ENCODE results near the gene GMFB.

GMFB gene

GRCh38 chr14:54483073-54483745, 5.6 kb downstream of the GMFB start:
- peaks cover 51% of the 10 kb centered on the region for H3K4me1 Mint-ChIP-seq

GRCh38 chr14:54481695-54482094, 7.1 kb downstream of the GMFB start:
- CTCF ChIA-PET, result no interaction called here
- peaks cover 41% of the 10 kb centered on the region for H3K36me3 Mint-ChIP-seq

More at GRCh38 chr14:54483073-54483745, 5.6 kb downstream of the GMFB start:
- no peak for DNase-seq
- H3K36me3 Mint-ChIP-seq, result peaks cover 40% of the 10 kb centered on the region
- no peaks in the 10 kb centered on the region for H3K27me3 Mint-ChIP-seq
- H3K27ac Mint-ChIP-seq, result no peak overlapping the region
- no peak overlapping the region for H3K4me3 Mint-ChIP-seq
- CTCF ChIA-PET, result interaction anchor here (1.2 kb wide), 1 partner anchor 59 kb away, joined by 3 read pairs; no protein-coding TSS in a partner anchor
- H3K9me3 Mint-ChIP-seq, result no peaks in the 10 kb centered on the region

DNA sequence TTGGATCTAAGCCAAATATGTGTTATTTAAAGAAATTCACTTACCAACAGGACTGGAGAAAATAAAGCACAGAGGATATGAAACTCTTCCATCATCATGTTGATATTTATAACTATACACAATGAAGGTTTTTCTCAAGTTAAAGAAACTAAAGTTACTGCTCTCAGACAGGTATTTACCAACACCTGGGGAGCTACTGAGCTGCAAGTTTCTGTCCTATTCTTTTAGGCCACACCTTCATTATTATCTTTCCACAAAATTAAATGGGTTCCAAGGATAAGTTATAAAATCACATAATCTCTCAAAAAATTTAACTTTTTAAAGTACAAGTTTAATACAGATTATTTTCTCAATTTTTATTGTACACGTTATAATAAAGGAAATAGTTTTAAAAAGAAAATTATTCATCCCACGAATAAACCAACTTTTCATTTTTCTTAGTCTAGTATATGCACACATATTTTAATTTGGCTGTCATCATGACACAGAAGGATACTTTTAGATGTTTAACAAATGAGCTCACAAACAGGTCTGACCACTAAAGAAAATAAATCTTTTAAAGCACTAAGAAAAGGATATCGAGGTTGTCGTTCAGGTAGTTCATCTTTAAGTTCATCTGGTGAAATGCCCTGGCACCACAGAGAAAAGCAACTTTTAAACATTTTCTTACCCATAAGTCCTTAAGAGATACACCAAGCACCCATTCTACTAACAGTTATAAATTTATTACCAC, 7.8 kb downstream of the GMFB start:
- H3K9me3 Mint-ChIP-seq, result no peaks in the 10 kb centered on the region
- CTCF ChIA-PET, result no interaction called here
- peaks cover 43% of the 10 kb centered on the region for H3K36me3 Mint-ChIP-seq
- H3K4me1 Mint-ChIP-seq, result peaks cover 29% of the 10 kb centered on the region
- no peak overlapping the region for H3K4me3 Mint-ChIP-seq
- DNase-seq, result no peak
- no peaks in the 10 kb centered on the region for H3K27me3 Mint-ChIP-seq
- H3K27ac Mint-ChIP-seq, result no peak overlapping the region

More at GRCh38 chr14:54481695-54482094, 7.1 kb downstream of the GMFB start:
- no peaks in the 10 kb centered on the region for H3K9me3 Mint-ChIP-seq
- H3K4me1 Mint-ChIP-seq, result peaks cover 36% of the 10 kb centered on the region
- DNase-seq, result no peak
- H3K27ac Mint-ChIP-seq, result no peak overlapping the region
- no peaks in the 10 kb centered on the region for H3K27me3 Mint-ChIP-seq
- H3K4me3 Mint-ChIP-seq, result no peak overlapping the region

DNA sequence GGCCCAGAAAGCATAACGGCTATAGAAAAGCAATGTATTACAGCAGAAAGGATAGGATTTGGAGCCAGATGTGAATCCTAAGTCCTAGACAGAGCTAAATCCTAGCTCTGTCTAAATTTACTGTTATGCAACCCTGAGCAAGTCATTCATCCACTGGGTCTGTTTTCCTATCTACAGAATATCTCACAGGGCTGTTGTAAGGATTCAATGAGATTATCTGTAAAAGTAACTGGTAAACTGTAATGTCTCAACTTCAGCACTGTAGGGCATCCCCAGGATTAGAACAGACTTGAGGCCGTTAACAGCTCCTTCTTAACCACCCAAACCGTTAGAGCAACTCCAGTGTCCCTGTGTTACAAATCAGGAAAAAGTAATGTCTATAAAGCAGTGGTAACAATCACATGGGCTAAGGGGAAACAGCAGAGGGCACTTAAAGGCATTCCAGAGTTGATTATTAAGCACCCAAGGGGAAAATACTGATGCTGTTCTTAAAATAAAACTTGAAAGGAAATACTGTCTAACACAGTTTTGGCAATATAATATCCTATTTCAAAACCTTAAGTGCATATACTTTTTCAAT, 10.1 kb downstream of the GMFB start:
- no peak overlapping the region for H3K27ac Mint-ChIP-seq
- no peak for DNase-seq
- peaks cover 9% of the 10 kb centered on the region for H3K4me1 Mint-ChIP-seq
- H3K4me3 Mint-ChIP-seq, result no peak overlapping the region
- CTCF ChIA-PET, result no interaction called here
- H3K9me3 Mint-ChIP-seq, result no peaks in the 10 kb centered on the region
- no peaks in the 10 kb centered on the region for H3K27me3 Mint-ChIP-seq
- H3K36me3 Mint-ChIP-seq, result peaks cover 55% of the 10 kb centered on the region

DNA sequence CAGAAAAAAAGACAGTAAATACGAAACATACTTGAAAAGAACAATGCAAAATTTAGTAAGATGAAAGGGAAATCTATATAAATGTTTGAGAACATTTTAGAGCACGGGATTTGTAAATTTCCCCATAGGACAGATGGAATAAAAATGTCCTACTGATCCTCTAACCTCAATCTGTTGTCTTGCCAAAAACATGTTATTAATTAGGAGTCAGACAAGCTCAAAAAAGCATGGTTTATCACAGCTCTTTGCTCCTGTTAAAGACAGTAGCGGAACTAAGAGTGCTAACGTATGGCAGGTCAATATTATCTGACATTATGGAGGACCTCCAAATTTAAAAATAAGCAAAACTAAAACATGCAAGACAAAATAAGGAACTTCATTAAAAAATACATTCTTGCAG, 12.9 kb downstream of the GMFB start:
- H3K27me3 Mint-ChIP-seq, result no peaks in the 10 kb centered on the region
- peaks cover 2% of the 10 kb centered on the region for H3K4me1 Mint-ChIP-seq
- no peaks in the 10 kb centered on the region for H3K9me3 Mint-ChIP-seq
- DNase-seq, result no peak
- H3K4me3 Mint-ChIP-seq, result no peak overlapping the region
- no peak overlapping the region for H3K27ac Mint-ChIP-seq
- CTCF ChIA-PET, result no interaction called here
- peaks cover 48% of the 10 kb centered on the region for H3K36me3 Mint-ChIP-seq

DNA sequence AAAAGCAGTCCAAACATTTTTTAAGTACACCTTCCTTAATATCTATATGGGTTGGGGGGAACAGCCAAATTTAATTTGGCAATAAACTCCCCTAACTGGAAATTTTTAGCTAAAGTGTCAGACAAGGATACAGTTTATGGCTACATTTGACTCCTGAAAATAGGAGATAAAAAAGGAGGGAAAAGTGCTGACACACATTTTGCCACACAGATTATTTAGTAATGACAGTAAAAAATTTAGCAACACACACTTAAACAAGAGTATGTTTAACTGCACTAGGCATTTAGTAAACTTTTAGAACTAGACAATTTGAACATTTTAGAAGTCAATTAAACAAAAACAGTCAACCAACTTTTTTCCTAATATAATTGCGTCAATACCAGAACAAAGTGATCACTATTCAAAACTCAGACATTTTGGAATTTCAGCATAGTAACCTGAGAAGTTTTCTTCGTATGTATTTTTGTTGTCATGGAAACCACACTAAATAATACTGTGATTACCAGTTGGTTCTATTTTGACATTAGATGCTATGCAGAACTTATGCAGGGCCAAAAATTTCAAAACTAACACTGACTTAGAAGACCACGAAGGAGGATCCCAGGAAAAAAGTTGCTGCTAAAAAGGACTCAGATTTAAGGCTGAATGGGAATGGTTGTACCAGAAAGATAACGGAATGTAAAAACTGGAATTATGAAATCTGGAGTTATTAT, 13.4 kb downstream of the GMFB start:
- Mint-ChIP-seq H3K4me3 (no peak overlapping the region), H3K36me3 (peaks cover 50% of the 10 kb centered on the region), H3K9me3 (no peaks in the 10 kb centered on the region), H3K27me3 (no peaks in the 10 kb centered on the region), H3K4me1 (no peaks in the 10 kb centered on the region), H3K27ac (no peak overlapping the region)
- CTCF ChIA-PET, result no interaction called here
- no peak for DNase-seq

DNA sequence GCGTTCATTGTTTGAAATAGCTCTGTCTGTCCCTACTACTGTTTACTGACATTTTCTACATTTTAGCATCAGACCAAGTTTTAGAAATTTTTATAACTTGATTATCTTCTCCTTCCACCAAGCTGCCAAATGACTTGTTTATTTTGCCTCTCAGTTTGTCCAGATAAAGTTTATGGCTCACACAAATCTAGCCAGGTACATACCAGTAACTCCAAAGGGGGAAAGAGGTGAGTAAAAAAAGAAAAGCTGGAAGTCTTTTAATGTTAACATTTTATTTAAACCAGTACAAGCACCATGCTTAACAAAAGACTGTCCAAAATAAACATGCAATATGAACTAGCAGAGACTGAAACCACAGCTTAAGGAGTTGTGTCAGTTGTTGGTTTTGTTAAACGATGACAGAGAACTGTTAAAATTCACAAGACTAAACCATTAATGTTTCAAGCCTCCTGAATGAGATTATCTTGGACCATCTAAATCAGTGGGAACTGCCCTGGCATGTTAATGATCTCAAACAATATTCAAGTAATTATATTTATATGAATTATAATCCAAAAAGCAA, 14.5 kb downstream of the GMFB start:
- no peaks in the 10 kb centered on the region for H3K4me1 Mint-ChIP-seq
- no peak overlapping the region for H3K27ac Mint-ChIP-seq
- H3K4me3 Mint-ChIP-seq, result no peak overlapping the region
- no peaks in the 10 kb centered on the region for H3K27me3 Mint-ChIP-seq
- peaks cover 46% of the 10 kb centered on the region for H3K36me3 Mint-ChIP-seq
- H3K9me3 Mint-ChIP-seq, result no peaks in the 10 kb centered on the region
- no peak for DNase-seq
- CTCF ChIA-PET, result no interaction called here

DNA sequence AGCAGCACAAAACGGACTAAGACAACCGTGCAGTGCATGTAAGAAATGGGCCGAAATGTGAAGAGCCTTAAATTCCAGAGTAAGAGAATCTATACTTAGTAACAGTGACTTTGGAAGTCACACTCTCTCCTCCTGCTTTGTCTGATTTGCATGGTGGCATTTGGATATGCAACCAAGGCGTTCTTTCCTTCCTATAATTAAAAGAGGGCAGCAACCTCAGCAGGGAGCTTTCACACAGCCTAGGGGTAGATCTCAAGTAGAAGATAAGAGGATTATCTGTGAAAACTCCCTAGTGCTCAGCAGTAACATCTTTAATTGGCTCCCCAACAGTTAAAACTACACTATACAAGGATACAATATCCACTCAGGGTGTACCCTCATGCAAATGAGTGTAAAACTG, 16.5 kb downstream of the GMFB start:
- Mint-ChIP-seq H3K9me3 (peaks cover 7% of the 10 kb centered on the region), H3K27me3 (peaks cover 3% of the 10 kb centered on the region), H3K36me3 (peaks cover 40% of the 10 kb centered on the region), H3K27ac (no peak overlapping the region), H3K4me3 (no peak overlapping the region), H3K4me1 (no peaks in the 10 kb centered on the region)
- no peak for DNase-seq
- CTCF ChIA-PET, result no interaction called here

DNA sequence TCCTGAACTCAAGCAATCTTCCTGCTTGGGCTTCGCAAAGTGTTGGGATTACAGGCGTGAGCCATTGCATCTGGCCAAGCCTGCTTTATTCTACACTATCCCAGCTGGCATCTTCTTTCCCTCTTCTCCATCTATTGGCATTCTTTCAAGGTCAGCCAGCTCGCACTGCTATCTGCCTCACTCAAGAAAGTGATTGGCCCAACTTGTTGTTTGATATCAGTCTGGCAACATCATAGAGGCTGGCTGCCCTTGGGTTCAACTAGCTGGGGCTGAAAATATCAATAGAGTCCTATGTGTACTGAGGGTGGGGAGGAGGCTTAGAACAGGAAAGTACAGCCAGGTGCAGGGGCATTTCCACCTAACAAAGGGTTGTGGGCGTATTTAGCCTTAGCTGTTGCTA, 17.1 kb downstream of the GMFB start:
- peaks cover 13% of the 10 kb centered on the region for H3K9me3 Mint-ChIP-seq
- H3K27ac Mint-ChIP-seq, result no peak overlapping the region
- no peaks in the 10 kb centered on the region for H3K4me1 Mint-ChIP-seq
- peaks cover 38% of the 10 kb centered on the region for H3K36me3 Mint-ChIP-seq
- CTCF ChIA-PET, result no interaction called here
- no peak overlapping the region for H3K4me3 Mint-ChIP-seq
- DNase-seq, result no peak
- peaks cover 3% of the 10 kb centered on the region for H3K27me3 Mint-ChIP-seq

DNA sequence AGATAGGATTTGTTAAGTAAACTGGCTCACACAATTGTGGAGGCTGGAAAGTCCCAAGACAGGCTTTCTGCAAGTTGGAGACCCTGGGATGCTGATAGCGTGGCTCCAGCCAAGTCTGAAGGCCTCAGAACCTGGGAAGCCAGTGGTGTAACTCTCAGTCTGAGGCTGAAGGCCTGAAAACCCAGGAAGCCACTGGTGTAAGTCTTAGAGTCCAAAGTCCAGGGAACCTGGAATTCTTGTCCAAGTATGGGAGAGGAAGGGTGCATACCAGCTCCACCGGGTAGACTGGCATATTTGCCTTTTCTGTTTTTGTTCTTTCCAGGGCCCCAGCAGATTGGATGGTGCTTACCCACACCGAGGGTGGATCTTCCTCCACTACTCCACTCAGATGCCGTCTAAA, 18.1 kb downstream of the GMFB start:
- Mint-ChIP-seq H3K27me3 (peaks cover 4% of the 10 kb centered on the region), H3K36me3 (peaks cover 30% of the 10 kb centered on the region), H3K4me3 (no peak overlapping the region), H3K4me1 (no peaks in the 10 kb centered on the region), H3K27ac (no peak overlapping the region), H3K9me3 (peaks cover 16% of the 10 kb centered on the region)
- DNase-seq, result no peak
- CTCF ChIA-PET, result no interaction called here

- no peaks in the 10 kb centered on the region for H3K4me1 Mint-ChIP-seq
Observed at GRCh38 chr14:54467280-54467679, 21.5 kb downstream of the GMFB start.

DNA sequence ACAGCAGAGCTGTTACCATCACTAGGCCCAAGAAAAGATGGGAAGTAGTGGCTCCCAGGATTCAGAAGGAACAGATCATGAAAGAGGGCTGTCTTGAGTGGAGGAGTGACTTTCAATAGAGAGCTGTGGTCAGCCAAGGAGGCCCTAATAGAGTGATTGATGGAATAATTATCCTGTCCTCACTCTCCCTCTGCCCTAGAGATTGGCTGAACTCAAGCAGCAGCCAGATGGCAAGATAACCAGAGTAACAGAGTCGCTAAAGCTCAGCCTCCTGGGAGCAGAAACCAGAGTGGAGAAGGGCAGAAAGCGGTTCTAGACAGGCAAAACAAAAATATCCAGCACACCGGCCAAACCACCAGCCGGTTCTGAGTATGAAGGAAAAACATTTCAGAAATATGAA, 23.1 kb downstream of the GMFB start:
- H3K4me1 Mint-ChIP-seq, result no peaks in the 10 kb centered on the region
- CTCF ChIA-PET, result no interaction called here
- H3K36me3 Mint-ChIP-seq, result peaks cover 9% of the 10 kb centered on the region
- H3K4me3 Mint-ChIP-seq, result no peak overlapping the region
- H3K27me3 Mint-ChIP-seq, result peaks cover 12% of the 10 kb centered on the region
- peaks cover 16% of the 10 kb centered on the region for H3K9me3 Mint-ChIP-seq
- H3K27ac Mint-ChIP-seq, result no peak overlapping the region
- no peak for DNase-seq

More at GRCh38 chr14:54467280-54467679, 21.5 kb downstream of the GMFB start:
- DNase-seq, result no peak
- CTCF ChIA-PET, result no interaction called here
- H3K27ac Mint-ChIP-seq, result no peak overlapping the region
- H3K27me3 Mint-ChIP-seq, result peaks cover 12% of the 10 kb centered on the region
- peaks cover 16% of the 10 kb centered on the region for H3K9me3 Mint-ChIP-seq
- peaks cover 16% of the 10 kb centered on the region for H3K36me3 Mint-ChIP-seq
- H3K4me3 Mint-ChIP-seq, result no peak overlapping the region

GRCh38 chr14:54462048-54462447, 26.7 kb downstream of the GMFB start:
- no peak overlapping the region for H3K27ac Mint-ChIP-seq
- no peaks in the 10 kb centered on the region for H3K4me1 Mint-ChIP-seq
- H3K27me3 Mint-ChIP-seq, result peaks cover 9% of the 10 kb centered on the region
- H3K36me3 Mint-ChIP-seq, result no peaks in the 10 kb centered on the region
- H3K9me3 Mint-ChIP-seq, result peaks cover 15% of the 10 kb centered on the region
- no peak for DNase-seq
- CTCF ChIA-PET, result interaction anchor here (0.7 kb wide), 1 partner anchor 33 kb away, joined by 3 read pairs; no protein-coding TSS in a partner anchor
- no peak overlapping the region for H3K4me3 Mint-ChIP-seq

DNA sequence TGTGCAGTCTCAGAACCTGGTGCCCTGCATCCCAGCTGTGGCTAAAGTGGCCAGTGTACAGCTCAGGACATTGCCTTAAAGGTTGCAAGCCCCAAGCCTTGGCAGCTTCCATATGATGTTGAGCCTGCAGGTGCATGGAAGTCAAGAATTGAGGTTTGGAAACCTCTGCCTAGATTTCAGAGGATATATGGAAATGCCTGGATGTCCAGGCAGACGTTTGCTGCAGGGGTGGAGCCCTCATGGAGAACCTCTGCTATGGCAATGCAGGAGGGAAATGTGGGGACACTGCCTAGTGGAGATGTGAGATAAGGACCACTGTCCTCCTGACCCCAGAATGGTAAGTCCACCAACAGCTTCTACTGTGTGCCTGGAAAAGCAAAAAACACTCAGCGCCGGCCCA, 29.7 kb downstream of the GMFB start:
- Mint-ChIP-seq H3K9me3 (peaks cover 9% of the 10 kb centered on the region), H3K36me3 (no peaks in the 10 kb centered on the region), H3K4me3 (no peak overlapping the region), H3K4me1 (no peaks in the 10 kb centered on the region), H3K27me3 (no peaks in the 10 kb centered on the region), H3K27ac (no peak overlapping the region)
- CTCF ChIA-PET, result no interaction called here
- DNase-seq, result no peak

Measured in activated naive CD4-positive, alpha-beta T cell treated with anti-CD3 and anti-CD28 coated beads, Interleukin-2, amount 10 ng/mL, durations not matched to agents 7 days and 5 days (primary cell).